NCI-H82 treated with DMSO at 0.1 percent for 48 hours (cell line): ENCODE data around the gene RFTN2.
"Not testable (repeated sequence)": the region's sequence is repeated elsewhere in the genome, so short reads cannot be mapped to it uniquely, and the experiment has no call there.

Experiments
- DNase-seq: peaks from one replicate; lab custom pipeline; 2025; ENCODE audit not compliant: unreplicated experiment; lab: John Stamatoyannopoulos, UW

RFTN2 gene

GRCh38 chr2:197675246-197675645 lies at the start of gene RFTN2:
Gene RFTN2, minus strand, starts transcription at chr2:197675587. Its CDS starts 129 bp downstream, at chr2:197675458.
- DNase-seq = no peak

DNA sequence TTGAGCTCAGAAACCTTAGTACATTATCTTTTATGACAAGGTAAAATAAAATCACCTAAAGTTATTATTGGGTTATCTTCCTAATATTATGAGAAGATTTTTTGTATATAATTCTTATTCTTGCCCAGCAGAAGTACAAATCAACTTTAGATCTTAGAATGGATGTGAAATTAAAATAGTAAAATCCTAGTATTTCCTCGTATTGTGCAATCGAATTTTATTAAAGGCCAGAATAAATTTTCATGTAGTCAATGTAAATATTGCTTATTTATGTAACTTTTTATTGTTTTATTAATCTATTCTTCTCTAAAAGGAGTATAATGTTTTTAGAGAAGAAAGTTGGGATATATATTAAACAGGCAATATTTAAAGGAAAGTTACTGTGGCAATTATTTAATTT lies 42.5 kb upstream of the RFTN2 start:
- DNase-seq = no peak

- DNase-seq = no peak
Measured at GRCh38 chr2:197713271-197713670, 37.9 kb upstream of the RFTN2 start.

- DNase-seq = no peak
Measured at GRCh38 chr2:197711578-197711977, 36.2 kb upstream of the RFTN2 start.

- DNase-seq = no peak
Measured at GRCh38 chr2:197710424-197711042, 35.1 kb upstream of the RFTN2 start.

DNA sequence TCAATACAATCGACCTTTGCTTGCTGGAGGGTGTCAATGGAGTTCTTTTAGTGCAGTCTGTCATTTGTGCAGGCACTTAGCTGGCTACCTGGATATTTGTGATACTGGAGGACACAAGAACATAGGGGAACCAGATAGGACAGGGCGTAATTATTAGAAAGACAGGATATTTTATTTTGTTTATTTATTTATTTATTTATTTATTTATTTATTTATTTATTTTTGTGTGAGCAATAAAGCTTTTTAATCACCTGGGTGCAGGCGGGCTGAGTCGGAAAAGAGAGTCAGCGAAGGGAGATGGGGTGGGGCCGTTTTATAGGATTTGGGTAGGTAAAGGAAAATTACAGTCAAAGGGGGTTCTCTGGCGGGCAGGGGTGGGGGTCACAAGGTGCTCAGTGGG lies 33.8 kb upstream of the RFTN2 start:
- not testable (repeated sequence) for DNase-seq

DNA sequence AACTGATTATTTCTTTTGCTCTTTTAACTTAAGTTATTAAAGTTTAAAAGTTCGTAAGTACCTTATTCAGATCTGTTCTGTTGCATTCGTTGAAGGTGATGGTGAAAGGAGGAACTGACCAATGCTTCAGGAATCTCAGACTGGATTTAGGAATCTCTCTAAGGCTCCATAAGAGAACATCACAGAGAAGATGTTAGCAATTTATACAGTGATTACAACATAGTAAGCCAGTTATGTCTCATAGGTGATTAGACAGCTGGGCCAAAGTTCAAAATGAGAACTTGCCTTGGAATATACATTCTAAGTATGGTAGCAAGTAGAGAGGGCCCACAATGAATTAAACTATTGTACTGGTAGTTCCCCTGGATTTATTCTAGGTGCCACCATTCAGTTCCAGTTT lies 32.9 kb upstream of the RFTN2 start:
- DNase-seq = no peak

GRCh38 chr2:197707316-197708213 lies 32.2 kb upstream of the RFTN2 start:
- DNase-seq = peak; percentile 8

GRCh38 chr2:197706839-197707207 lies 31.4 kb upstream of the RFTN2 start:
- no peak for DNase-seq

GRCh38 chr2:197705912-197706838 lies 30.8 kb upstream of the RFTN2 start:
- DNase-seq = no peak

DNA sequence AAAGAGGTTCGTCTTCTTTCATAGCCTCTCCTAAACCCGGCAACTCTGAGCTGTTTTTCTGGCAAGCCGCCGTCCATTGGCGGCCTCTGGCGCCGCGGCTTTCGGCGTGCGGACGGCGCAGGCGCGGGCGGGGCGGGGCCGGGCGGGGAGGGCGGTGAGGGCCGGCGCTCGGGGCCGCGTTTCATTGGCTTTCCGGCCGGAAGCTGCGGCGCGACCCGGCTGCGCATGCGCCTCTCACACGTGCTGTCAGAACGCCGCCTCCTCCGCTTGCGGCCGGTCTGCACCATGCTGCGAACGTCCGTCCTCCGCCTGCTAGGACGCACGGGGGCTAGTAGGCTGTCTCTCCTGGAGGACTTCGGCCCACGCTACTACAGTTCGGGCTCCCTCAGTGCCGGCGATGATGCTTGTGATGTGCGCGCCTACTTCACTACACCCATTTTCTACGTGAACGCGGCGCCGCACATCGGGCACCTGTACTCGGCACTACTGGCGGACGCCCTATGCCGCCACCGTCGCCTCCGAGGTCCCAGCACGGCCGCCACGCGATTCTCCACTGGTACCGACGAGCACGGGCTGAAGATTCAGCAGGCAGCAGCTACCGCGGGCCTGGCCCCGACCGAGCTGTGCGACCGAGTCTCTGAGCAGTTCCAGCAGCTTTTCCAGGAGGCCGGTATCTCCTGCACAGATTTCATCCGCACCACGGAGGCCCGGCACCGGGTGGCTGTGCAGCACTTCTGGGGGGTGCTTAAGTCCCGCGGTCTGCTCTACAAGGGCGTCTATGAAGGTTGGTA lies 29.9 kb upstream of the RFTN2 start, which contains the start of gene MARS2:
Gene MARS2 (plus strand): TSS at position 249 of the 791 bp plus-strand sequence. CDS start 37 bp downstream, at position 286.
- DNase-seq = peak; percentile 77

GRCh38 chr2:197704434-197705120 lies 29.2 kb upstream of the RFTN2 start:
- DNase-seq = no peak

DNA sequence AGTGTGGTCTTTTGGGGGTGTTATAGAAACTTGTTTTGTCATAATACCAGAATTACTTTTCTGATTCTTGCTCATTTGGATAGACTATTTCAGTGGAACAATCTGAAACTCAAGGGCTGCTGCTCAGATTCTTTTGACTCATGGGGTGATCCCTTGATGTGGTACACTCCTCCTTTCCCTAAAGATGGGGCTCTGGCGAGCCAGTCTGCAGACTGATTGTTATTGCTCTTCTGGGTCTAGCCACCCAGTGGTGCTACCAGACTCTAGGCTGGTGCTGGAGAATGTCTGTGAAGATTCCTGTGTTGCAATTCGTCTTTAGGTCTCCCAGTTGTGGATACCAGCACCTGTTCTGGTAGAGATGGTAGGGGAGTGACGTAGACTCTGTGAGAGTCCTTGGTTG lies 25.6 kb upstream of the RFTN2 start:
- no peak for DNase-seq

DNA sequence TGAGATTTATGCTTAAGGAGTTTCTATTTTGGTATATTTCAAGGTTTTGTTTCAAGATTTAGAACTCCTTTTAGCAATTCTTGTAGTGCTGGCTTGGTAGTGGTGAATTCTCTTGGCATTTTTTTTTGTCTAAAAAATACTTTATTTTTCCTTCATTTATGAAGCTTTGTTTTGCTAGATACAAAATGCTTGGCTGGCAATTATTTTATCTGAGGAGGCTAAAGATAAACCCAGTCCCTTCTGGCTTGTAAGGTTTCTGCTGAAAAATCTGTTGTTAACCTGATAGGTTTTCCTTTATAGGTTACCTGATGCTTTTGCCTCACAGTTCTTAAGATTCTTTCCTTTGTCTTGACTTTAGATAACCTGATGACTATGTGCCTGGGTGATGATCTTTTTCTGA lies 24.3 kb upstream of the RFTN2 start:
- DNase-seq = not testable (repeated sequence)

- DNase-seq = not testable (repeated sequence)
Measured at GRCh38 chr2:197696571-197696970, 21.2 kb upstream of the RFTN2 start.

GRCh38 chr2:197695971-197696370 lies 20.6 kb upstream of the RFTN2 start:
- not testable (repeated sequence) for DNase-seq

- DNase-seq = not testable (repeated sequence)
Measured at GRCh38 chr2:197695206-197695605, 19.8 kb upstream of the RFTN2 start.

GRCh38 chr2:197677483-197677882 lies 2.1 kb upstream of the RFTN2 start:
- DNase-seq = no peak

DNA sequence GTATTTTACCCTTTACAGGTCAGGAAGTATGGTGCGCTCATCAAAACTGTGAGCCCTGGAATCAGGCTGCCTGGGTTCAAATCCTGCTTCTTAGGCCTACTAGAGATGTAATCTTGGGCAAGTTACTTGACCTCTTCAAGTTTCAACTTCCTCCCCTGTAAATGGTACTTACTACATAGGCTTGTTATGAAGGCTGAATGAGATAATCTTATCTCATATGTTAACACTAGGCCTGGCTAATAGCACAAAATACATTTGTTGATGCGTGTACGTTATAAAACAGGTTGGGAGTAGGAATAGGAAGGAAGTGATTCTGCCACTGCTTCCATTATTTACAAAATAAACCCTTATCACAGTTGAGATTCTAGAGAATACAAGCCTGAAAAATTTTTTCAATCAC lies 1.7 kb upstream of the RFTN2 start:
- no peak for DNase-seq

GRCh38 chr2:197675711-197676188 lies 363 bp upstream of the RFTN2 start:
- no peak for DNase-seq
